GM19240 (cell line): Measurements from ENCODE around the gene ATP11A.
"Not testable (repeated sequence)": the region's sequence is repeated elsewhere in the genome, so short reads cannot be mapped to it uniquely, and the experiment has no call there.

Source experiments
- DNase-seq: peaks from one replicate; pipeline ENCODE4 v3.0.0; 2011; ENCODE audit warnings: low spot score; ENCODE audit not compliant: insufficient read length

The ATP11A gene

GRCh38 chr13:112692104-112692503 lies 2.3 kb downstream of the ATP11A start:
- no peak for DNase-seq

- no peak for DNase-seq
Measured at GRCh38 chr13:112692586-112692985, 2.7 kb downstream of the ATP11A start.

GRCh38 chr13:112693831-112694497 lies 4.1 kb downstream of the ATP11A start:
- DNase-seq: no peak

GRCh38 chr13:112695121-112695520 lies 5.3 kb downstream of the ATP11A start:
- DNase-seq: no peak

GRCh38 chr13:112696001-112696868 lies 6.4 kb downstream of the ATP11A start:
- no peak for DNase-seq

DNA sequence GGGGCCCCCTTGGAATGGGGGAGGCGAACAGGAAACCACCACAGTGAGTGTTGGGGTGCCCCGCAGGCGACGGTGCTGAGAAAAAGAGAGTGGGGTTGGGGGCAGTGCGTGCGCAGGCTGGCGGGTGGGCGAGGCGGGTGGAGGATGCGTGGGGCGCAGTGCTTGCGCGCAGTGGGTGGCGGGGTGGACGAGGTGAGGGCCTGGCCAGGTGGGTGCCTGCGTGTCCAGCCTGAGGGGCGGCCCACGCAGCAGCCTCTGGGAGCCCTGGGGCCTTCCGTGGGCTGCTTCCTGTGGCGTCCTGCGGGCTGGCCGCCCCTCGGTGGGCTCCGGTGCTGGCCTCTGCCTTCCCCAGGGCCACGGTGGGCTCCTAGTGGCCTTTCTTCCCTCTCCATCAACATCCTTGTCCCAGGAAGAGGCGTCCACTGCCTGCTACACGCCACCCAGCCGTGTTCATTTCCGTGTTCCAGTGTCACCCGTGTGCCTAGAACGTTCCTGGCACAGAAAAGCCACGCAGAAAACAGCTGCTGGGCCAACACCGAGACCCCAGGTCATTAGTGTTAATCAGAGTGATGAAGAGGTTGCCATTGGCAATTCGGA lies 7.1 kb downstream of the ATP11A start:
- no peak for DNase-seq

DNA sequence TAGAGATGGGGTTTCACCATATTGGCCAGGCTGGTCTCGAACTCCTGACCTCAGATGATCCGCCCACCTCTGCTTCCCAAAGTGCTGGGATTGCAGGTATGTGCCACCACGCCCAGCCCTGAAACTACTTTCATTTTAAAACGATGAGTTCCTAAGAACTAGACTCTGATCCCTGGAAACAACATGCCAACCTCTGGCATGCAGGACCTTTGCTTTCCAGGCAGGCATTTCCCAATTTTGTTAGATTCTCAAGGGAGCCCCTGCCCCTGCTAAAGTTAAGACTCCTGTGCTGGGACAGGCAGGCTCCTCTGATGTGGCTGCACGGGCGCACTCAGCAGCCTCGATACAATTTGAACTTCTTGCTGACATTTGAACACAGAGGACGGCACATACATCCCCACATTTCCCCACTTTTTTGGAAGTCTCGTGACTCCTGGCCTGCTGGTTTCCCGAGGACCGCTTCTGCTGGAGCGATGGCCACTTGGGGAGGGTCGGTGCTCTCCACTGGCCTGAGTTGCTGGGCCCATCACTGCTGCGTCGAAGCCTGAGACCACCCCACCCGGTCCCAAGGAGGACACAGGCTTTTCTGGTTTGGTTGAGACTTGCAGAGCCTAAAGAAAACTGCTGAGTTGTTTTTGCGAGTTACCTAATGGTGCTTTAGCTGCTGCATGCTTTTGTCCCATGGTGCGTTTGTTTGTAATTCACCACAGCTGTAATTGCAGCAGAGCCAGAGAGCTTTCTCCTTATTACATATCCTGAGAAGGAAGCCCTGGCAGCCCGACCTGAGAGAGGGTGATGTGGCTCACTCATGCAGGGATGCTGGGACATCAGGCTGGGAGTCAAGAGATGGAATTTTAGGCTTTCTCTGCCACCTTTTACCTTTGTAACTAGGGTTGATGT lies 8.2 kb downstream of the ATP11A start:
- DNase-seq: no peak

GRCh38 chr13:112699322-112699918 lies 9.6 kb downstream of the ATP11A start:
- no peak for DNase-seq

- no peak for DNase-seq
Measured at GRCh38 chr13:112700291-112701060, 10.6 kb downstream of the ATP11A start.

DNA sequence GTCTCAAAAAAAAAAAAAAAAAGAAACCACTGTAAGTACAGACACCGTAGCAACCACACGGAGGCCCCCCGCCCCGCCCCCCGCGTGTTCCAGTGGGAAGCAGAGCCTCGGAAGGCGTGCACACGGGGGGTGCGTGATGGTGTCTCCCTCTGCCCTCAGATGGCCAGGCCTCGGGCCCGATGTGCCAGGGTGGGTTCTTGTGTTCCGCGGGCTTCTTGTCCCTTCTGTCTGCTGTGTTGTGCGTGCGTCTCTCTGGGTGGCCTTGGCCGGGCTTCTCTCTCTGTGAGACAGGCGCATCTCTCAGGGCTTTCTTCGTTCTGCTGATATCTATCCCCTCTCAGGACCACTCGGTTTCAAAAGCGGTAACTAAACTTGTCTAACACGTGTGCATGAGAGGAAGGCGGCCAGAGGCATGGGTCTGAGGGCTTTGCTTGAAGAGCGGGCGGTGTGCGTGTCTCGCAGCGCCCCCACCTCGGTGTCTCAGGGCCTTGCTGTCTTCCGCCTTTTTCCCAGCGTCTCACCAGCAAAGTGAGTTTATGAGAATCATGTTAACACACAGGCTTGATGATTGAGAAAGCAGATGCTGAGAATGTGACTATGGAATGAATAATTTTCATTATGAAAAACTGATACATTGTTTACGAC lies 12.6 kb downstream of the ATP11A start:
- DNase-seq: no peak

DNA sequence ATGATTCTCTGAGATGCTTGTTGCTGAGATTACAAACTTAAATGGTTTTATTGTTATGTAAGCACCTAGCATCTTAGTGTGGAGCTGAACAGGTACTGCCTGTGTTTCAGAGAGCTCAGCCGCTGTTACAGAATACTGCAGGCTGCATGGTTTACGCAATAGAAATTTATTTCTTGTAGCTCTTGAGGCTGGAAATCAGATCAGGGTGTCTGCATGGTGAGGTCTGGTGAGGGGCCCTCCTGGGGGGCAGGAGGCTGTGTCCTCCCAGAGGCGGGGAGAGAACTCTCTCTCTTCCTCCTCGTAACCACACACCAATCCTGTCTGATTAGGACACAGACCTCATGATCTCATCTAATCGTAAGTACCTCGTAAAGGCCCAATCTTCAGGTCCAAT lies 13.1 kb downstream of the ATP11A start:
- DNase-seq: no peak

- DNase-seq: no peak
Measured at GRCh38 chr13:112703449-112704284, 13.8 kb downstream of the ATP11A start.

DNA sequence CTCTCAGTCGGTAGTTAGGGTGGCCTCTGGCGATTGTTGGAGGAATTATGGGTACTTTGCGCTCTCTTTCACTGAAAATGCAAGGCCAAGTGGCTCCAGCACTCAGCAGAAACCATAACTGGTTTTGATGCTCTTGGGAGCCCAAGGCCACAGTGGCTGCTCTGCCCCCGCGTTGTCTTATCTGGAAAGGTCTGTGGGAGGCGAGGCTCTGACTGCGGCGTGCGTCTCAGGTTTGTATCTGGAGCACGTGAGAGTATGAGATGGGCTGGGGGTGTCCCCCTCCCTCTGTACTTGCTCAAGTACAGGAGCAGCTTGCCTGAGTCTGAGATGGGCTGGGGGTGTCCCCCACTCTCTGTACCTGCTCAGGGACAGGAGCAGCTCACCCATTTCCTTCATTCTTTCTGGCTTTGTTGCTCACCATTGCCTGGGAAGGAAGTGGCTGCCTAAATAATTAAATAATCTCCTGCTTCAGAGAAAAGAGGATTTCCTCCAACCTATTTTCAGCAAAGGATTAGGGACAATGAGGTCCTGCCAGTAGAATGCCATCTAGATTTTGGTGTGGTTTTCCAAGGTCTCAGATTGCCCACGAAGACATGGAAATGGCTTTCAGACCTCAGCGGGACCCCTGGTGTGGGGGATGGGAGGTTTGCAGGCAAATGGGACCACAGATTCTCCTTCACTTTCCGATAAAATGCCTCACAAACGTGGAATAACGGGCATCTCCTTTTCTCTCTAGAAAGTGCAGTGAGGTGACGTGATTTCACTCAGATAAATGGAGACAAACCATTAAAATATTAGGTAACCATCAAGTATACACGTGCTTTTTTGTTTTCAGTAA lies 14.7 kb downstream of the ATP11A start:
- DNase-seq: no peak

GRCh38 chr13:112705286-112705685 lies 15.4 kb downstream of the ATP11A start:
- no peak for DNase-seq

GRCh38 chr13:112706171-112706570 lies 16.3 kb downstream of the ATP11A start:
- no peak for DNase-seq

- DNase-seq: no peak
Measured at GRCh38 chr13:112708560-112709240, 18.9 kb downstream of the ATP11A start.

GRCh38 chr13:112709316-112709715 lies 19.5 kb downstream of the ATP11A start:
- not testable (repeated sequence) for DNase-seq
